CD4-positive, alpha-beta T cell treated with Interleukin-21 for 1 hour (primary cell): ENCODE results near the gene ZNFX1.

Source experiments
- DNase-seq: peaks from one replicate; pipeline ENCODE4 v3.0.0-alpha.2; 2020

The ZNFX1 gene

DNA sequence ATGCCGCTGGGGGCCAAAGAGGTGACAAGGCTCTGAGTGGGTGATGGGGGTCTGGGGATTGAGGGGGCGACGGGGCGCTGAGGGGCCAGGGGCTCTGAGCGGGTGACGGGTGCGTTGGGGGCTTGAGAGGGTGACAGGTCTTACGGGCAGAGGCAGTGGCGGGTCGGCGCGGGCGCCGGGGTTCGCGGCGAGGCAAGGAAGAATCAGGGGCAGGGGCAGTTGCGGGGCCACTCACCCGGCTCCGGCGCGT, 146 bp downstream of the ZNFX1 start:
- DNase-seq: no peak

DNA sequence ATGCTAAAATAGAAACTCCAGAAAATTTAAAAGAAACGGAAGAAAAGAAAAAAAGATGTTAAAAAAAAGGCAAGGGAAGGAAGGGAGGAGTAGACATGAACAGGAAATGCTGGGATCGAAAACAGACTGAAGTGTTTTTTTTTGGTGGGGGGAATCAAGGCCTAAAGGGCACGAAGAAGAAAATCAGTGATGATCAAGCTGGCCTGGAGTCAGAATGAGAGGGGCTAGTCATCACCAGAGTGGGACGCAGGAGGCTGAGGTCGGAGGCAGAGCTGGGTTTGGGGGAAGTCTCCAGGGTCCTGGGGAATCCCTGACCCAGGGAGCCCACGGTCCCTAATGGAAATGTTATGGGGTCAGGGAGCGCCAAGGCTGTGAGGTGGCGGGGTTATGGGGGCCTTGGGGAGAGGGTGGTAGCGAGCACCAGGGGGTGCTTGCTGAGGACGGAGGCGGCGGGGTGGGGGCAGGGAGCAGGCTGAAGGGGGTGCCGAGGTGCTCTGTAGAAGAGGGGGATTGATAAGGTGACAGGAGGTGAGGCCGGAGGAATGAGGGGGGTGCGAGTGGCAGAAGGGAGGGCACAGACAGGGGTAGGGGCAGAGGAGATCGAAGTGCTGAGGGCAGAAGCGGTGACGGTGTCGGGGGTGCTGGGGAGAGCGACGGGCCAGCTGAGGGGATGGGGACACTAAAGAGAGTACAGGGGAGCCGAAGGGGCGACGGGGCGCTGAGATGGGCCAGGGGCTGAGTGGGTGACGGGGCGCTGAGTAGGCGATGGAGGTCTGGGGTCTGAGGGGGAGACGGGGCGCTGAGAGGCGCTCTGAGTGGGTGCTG, 684 bp downstream of the ZNFX1 start:
- DNase-seq: no peak

DNA sequence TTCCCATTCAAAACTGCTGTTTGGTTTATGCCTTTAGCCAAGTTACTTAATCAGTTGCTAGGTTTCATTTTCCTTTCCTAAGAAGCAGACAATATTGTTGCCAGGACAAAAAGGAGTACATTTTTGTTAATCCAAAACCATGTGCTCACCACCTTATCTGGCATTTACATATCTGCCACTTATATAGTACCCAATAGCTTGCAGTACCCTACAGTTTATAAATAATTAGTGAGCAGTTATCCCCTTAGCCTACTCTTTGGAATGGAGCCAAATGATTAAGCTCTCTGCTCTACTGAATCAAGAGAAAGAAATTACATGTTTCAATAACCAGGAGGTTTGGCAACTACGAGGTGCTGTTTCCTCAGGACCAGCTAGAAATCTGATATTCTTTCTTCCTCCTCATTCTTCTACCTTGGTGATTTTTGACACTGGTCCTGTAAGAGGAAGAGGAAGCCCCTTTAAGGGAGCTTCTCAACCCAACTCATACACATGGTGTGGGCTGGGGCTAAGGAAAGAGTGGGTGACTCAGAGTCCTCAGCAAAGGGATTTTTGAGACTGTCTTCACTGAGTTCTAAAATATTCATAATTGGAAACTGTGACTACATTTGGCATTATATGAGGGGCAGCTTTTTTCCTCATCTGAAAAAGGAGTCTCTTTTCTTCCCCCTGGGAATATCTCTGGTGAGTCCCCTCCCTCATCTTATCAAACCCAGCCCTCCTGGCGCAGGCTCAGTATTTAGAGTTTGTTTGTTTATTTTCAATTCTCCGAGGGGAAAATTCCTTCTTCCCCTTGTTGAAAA, 1.5 kb downstream of the ZNFX1 start:
- peak; percentile 62 for DNase-seq

DNA sequence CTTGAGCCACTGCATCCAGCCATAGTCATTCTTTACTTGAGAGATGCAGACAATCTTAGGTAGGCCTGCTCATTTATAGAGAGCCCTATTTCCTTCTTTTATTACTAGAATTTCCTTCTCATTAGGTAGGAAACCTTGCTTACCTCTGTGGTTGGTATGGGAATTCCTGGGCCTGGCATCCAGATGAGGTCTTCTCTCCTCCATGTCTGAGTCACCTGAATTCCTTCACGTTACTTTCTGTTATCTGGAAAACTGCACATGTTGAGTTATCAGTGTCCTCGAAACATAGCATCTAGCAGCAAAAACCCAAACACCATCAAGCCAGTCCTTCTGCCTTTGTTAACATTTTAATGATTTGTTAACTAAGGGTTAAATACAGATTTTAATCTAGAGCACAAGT, 2.2 kb downstream of the ZNFX1 start:
- DNase-seq: no peak

DNA sequence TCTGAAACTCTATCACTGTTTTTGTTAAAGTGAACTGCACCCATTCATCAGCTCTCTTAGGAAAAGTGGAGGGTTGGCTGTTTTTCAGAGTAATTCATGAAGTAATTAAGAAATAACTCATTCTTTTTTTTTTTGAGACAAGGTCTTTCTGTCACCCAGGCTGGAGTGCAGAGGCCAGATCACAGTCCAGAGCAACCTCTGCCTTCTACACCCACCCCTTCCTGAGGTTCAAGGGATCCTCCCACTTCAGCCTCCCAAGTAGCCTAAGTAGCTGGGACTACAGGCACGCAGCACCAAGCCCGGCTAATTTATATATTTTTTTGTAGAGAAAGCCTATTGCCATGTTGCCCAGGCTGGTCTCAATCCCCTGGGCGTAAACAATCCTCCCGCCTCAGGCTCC, 2.6 kb downstream of the ZNFX1 start:
- DNase-seq: no peak

DNA sequence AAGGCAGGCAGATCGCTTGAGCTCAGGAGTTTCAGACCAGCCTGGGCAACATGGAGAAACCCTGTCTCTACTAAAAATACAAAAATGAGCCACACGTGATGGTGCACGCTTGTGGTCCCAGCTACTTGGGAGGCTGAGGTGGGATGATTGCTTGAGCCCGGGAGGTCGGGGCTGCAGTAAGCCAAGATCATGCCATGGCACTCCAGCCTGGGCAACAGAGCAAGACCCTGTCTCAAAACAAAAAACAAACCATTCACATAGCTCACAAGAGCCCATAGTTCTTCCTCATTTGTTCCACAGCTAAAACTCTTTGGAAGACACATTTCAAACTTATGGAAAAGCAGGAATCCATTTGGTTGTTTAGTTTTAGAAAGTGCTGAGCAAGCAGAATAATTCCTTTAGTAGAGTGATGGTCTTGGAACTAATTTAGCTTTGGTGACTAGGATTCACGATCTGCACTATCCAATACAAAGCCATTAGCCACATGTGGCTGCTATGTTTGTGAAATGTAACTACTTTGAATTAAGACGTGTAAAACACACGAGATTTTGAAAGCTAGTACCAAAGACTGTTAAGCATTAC, 4.1 kb downstream of the ZNFX1 start:
- DNase-seq: no peak

DNA sequence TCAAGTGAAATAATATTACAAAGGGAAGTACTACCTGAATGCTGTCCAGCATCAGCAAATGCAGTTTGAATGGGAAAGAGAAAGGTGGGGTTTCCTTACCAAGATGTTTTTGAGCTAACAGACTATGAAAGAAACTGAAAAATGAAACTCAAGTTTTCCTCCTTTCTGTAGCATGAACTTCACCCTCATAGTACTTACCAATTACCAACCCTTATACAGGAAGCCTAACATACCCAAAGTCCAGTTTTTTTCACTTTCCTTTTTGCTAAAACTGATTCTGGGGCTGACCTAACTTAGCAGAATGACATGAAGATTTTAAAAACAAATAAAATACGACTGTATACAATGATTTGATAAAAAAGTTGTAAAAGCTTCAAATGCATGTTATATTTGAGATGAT, 5.2 kb downstream of the ZNFX1 start:
- no peak for DNase-seq

DNA sequence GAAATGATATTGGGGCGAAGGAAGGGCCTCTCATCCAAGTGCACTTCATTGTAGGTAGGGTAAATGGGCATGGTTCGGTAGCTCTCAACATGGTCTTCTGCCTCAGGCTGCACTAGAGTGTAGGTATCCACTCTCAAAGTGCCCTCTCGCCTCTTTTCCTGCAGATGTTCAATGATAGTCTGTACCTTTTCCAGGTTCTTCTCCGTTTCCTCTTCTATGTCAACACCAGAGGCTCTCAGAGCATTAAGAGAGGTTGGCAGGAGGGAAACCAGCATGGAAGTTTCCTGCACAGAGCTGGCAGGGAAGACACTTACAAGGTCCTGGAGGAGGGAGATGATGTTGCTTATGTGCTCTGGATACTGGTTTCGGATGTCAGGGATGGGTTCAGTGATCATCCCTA, 7.1 kb downstream of the ZNFX1 start:
- DNase-seq: no peak

DNA sequence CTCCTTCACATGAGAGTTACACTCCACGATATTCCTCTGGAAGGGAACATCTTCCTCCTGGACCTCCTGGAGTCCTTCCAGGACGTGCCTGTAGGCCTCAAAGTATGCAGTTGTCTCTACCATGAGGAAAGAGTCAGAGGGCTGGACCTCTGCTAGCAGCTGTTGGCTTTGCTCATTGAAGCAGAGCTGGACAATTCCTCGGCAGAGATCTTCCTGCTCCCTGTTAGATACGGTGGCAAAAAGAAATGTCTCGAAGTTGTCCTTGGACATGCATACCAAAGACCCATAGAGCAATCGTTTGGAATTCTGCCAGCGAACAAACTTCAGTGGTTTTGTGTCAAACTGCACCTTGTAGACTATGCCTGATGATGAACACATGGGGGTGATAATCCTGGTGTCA, 7.7 kb downstream of the ZNFX1 start:
- DNase-seq: no peak

DNA sequence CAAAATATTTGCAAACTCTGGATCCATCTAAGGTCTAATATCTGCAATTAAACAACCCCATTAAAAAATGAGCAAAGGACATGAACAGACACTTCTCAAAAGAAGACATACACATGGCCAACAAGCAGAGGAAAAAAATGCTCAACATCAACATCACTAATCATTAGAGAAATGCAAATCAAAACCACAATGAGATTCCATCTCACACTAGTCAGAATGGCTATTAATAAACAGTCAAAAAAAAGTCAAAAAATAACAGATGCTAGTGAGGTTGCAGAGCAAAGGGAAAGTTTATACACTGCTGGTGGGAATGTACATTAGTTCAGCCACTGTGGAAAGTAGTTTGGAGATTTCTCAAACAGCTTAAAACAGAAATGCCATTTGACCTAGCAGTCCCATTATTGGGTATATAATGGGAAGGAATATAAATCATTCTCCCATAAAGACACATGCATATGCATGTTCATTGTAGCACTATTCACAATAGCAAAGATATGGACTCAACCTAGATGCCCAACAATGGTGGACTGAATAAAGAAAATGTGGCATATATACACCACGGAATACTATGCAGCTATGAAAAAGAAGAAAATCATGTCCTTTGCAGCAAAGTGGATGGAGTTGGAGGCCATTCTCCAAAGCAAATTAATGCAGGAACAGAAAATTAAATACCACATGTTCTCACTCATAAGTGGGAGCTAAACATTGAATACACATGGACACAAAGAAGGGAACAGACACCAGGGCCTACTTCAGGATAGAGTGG, 9.1 kb downstream of the ZNFX1 start:
- no peak for DNase-seq

DNA sequence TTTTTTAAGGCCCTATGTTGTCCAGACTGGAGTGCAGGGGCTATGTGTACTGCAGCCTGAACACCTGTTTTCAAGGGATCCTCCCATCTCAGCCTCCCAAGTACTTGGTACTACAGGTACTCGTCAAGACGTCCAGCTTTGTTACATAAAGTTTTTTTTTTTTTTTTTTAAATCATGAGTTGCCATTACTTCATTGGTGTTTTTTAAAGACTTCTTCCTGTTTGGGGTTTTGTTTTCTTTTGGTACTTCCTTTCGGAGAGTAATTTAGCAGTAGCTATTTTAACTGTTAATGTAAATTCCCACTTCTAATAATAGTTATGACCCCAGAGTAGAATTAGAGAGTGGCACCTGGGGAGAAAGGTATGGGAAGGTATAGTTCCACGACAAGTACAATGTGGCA, 10.5 kb downstream of the ZNFX1 start:
- DNase-seq: peak; percentile 41

DNA sequence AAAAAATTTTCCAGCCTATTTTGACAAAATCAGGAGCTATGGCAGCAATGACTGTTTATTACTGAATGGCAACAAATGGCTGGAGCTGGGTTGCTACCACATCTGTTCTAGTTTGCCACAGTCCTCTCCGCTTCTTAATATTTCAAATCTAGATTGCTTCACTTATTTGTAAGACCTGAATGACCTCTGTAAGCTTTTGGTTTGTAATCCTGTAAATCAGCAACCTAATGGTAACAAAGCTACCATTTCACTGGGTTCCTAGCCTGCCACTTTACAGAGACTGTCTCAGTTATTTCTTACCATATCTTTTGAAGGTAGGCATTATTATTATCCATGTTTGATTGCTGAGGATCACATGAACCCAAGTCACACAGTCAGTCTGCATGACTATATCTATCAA, 15.4 kb downstream of the ZNFX1 start:
- no peak for DNase-seq

DNA sequence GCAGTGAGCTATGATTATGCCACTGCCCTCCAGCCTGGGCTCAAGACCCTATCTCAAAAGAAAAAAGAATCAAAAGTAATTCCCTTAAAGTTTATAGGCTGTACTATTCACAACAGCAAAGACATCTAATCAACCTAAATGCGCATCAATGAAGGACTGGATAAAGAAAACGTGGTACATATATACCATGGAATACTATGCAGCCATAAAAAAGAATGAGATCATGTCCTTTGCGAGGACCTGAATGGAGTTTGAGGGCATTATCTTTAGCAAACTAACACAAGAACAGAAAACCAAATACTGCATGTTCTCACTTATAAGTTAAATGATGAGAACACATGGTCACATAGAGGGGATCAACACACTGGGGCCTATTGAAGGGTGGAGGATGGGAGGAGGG, 16.7 kb downstream of the ZNFX1 start:
- DNase-seq: no peak

DNA sequence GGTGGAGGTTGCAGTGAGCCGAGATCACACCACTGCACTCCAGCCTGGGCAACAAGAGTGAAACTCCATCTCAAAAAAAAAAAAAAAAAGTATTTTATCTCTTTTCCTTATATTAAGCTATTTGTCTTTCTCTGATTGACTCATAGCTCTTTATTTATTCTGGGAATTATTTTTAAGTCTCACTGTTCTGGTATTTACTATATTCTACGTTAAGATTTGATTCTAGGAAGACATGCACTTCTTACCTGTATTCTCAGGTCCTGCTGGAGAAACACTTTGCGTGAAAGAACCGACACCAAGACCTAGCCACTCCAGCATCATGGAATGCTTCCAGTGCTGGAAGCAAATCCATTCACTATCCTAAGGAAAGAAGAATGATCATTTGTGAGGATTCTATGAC, 17.6 kb downstream of the ZNFX1 start:
- no peak for DNase-seq

DNA sequence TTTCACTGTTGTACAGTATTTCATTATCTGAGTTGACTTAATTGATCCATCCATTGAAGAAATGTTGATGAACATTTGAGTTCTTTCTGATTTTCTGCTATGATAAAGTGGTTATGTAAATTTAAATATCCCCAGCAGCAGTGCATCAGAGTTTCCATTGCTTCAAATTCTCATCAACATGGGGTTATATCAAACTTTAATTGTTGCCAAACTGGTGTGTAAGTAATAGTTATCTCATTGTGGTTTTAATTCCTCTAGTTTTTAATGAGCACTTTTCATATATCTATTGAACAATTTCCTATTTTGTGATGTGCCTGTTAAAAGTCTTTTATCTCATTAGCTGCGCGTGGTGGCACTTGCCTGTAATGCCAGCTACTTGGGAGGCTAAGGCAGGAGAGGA, 18.1 kb downstream of the ZNFX1 start:
- no peak for DNase-seq

DNA sequence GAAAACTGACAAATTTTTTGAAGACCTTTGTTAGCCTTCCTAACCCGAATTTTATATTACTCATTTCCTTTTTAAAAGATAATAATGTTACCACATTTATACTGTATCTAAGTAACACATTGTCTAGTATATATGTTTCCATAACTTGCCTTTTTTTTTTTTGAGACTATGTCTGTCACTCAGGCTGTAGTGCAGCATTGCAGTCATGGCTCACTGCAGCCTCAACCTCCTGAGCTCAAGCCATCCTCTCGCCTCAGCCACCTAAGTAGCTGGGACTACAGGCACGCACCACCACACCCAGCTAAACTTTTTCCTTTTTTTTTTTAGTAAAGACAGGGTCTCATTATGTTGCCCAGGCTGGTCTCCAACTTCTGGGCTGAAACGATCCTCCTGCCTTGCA, 18.6 kb downstream of the ZNFX1 start:
- no peak for DNase-seq

DNA sequence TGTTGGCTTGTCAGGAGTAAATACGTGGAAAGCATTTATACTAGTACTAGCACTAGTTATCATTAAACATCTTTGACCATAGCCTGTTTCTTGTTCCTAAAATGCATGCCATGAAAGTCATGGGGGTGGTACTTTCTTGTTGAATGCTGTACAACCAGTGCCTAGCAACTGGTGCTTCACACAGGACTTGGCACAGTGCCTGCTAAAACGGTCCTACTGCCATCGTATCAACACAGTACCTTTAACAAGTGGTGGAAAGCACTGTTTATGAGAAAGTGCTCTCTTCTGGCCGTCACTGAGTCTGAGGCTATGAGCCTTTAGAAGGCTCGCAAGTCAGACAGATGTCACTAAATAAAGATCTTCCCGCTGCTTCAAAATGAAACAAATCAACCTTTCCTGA, 21.6 kb downstream of the ZNFX1 start:
- no peak for DNase-seq

DNA sequence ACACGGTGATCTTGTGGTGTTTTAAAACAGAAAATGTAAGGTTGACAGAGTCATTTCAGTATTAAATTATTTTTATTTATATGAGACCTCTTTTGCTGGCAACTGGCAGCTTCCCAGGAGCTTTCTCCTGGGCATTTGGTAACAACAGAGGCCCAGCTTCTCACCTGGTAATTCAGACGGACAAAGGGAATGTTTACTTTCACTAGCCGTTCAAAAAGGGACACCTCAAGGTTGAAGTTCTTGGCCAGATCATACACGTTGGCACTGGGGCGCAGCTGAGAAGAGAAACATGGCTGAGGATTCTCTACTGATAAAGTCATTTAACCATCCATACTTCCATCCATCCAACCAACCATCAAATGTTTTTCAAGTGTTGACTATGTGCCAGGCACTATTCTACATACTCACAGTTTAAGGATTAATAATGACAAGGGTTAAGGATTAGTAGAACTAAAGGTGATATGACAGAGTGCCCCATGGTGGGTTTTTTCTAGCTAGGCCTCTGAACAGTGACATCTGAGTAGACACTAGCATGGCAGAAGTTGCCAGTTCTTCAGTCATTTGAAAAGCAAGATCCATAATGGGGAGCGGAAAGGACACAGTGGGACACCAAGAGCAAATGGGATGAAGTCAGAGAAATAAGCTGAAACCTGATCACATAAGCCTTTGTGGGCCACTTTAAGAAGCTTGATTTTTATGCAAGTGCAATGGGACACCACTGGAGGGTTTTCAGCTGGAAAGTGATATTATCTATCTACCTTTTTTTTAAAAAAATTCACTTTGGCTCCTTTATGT, 25.1 kb downstream of the ZNFX1 start:
- DNase-seq: no peak

DNA sequence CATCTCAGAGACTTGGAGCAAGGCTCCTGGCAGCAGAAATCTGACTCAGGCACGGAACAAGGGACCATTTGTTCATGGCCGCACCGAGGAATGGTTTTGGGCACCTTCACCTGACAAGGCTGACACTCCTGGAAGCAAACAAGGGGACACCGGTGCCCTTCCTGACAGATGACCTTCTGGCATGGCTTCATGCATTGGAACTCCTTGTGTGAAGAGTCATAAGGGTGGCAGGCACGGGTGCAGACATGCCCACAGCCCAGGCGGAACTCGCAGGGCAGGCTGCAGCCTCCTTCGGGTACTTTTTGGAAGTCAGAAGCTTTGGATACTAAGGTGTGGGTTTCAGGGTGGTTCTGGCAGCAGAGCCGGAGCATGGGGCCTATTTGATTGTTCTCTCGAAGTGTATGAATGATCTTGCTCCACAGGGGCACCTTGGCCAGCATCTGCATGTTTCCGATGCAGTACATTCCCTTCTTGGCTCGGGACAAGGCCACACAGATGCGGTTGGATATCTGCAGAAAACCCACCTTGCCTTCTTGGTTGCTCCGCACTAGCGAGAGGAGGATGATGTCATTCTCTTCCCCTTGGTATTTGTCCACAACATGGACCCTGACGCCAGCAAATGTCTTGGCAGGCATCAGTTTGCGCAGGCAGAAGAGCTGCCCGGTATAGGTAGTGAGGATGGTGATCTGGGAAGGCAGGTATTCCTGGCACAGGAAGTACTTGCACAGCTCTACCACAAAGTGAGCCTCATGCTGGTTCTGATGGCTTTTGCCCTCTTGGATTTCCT, 28.8 kb downstream of the ZNFX1 start:
- no peak for DNase-seq

DNA sequence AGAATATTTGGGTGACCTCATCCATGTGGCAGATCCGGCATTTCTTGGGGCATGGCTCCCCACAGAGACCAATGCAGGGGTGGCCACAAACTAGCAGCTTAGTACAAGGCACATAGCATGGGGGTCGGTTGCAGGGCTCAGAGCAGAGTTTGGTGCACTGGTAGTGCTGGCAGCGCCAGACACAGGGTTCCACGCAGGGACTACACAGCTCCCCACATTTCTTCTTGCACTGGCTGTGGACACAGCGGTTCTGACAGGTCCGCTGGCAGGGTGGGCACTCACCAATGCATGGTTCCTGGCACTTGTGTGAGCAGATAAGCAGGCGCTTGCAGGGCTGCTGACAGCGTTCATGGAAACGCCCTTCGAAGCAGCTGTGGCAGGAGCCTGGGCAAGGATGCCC, 29.6 kb downstream of the ZNFX1 start:
- DNase-seq: no peak

DNA sequence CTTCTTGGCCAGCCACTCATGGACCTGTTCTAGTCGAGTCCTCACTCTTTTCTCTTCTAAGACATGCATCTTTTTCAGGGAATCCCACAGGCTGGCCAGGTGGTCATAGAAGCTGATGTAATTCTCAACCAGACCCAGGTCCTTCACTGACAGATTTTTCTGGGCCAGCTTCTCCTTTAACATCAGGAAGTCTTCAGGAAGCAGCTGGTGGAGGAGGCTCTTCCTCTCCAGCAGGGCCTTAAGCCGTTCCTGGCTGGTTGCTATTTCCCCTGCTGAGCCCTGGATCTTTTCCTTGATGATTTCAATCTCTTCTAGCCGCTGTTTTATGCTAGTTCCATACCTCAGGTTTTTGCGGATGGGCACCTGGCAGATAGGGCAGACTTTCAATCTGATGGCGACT, 30.1 kb downstream of the ZNFX1 start:
- DNase-seq: no peak

DNA sequence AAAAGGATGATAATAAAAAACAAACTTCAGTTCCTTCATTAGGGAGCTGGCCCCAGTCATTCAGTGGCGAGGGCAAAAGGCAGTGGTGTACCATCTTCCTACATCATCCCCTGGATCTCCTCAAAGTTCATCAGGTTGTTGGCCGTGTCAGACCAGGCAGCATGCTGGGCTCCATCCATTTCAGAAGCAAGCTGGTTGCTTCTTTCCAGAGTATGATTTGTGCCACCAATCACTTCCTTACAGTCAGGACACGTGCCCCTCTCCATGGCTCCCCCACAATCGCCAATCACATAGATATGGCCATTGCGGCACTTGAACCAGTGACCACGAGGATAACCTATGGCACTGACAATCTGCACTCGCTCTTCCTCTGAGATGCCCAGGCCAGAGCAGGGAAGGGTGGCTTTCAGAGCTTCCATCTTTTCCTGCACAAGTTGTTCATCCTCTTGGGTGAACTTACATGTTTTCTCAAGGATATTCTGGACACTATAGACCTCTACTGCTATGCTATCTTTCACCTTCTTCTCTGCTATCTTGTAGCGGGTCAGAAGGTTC, 30.6 kb downstream of the ZNFX1 start:
- DNase-seq: no peak
